ENCODE results near the gene LBH. TPM values are rescaled to one million over a fixed set of nuclear protein-coding genes. Genes with fewer than 3 reads are reported as not detected.

LBH gene
- total RNA-seq, 1 donor from 2014 or later = 74.7 TPM

DNA sequence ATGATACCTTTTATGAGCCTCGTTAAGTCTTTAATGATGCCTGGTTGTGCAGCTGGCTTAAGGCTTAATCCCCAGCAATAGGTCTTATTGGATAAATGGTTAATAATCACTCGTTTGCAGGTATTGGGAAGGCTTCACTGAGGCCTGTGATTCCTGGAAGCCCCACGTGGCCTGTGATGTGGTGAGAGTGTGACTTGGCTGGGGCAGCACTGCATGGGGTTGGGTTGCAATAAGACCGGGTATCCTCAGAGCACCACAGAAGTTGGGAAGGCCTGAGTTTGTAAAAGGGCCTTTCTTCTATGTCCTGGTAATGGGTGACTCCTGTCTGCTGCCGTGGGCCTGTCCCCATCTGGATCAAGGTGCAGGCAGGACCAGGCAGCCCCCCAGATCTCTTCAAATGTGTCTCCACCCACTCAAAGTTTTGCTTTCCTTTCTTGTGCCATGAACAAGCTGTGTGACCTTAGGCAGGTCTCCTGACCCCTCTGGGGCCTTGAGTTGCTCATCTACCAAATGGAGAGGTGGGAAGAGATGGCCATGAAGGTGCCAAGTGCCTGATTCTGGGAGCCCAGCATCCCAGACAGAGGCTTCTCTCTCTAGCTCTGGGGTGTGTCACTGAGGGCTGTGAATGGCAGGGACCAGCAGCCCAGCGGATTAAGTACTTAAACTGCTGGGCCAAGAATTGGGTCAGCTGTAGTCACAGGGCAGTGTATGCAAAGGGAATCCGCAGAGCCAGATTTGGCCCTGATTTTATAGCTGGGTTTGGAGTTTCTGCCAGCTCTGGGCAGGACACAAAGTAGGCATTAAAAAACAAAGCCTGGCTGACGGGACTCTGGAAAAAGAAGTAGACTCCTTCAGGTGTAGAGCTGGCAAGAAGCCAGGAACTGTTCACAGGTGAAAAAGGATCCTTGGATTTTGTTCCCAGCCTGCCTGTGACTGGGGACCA, 24.4 kb downstream of the LBH start:
- H3K4me1 Mint-ChIP-seq (ENCODE audit: unreplicated experiment) = peaks cover 23% of the 10 kb centered on the region

DNA sequence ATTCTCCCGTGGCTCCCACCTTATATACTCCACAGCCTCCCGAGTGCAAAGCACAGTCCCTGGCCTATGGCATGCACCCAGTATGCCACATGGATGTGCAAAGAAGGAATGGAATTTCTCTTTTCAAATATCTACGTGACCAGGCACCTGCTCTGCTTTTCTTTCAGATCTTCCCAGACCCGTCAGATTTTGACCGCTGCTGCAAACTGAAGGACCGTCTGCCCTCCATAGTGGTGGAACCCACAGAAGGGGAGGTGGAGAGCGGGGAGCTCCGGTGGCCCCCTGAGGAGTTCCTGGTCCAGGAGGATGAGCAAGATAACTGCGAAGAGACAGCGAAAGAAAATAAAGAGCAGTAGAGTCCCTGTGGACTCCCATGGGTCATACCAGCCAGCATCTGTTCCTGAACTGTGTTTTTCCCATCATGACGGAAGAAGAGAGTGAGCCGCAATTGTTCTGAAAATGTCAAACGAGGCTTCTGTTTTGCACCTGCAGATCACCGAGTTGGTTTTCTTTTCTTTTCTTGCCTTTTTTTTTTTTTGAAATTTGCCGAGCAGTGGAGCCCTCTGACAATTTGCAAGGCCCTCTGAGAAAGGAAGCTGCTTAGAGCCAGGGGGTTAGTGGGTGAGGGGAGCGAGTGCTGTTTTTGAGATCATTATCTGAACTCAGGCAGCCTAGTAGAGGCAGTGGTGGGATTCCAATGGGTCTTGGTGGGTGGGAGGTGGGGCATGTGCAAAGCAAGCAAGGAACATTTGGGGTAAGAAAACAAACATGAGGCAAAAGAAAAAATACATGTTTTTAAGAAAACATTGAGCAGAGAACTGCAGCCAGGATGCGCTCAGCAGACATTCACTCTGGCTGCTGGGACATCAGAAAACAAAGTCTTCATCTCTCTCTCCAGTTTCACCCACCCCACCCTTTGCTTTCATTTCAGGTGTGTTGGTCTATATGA, 26.2 kb downstream of the LBH start:
- H3K27me3 Mint-ChIP-seq (ENCODE audit: unreplicated experiment) = no peaks in the 10 kb centered on the region
- H3K9me3 Mint-ChIP-seq (ENCODE audit: unreplicated experiment) = peaks cover under 1% of the 10 kb centered on the region

More for the DNA sequence above, 24.4 kb downstream of the LBH start:
- peaks cover 35% of the 10 kb centered on the region for H3K36me3 Mint-ChIP-seq (ENCODE audit: unreplicated experiment)
- no peaks in the 10 kb centered on the region for H3K9me3 Mint-ChIP-seq (ENCODE audit: unreplicated experiment)
- H3K27me3 Mint-ChIP-seq (ENCODE audit: unreplicated experiment) = no peaks in the 10 kb centered on the region
- H3K27ac Mint-ChIP-seq (ENCODE audit: unreplicated experiment) = no peak overlapping the region
- no peak for TF ChIP-seq CTCF (IDR thresholded peaks at IDR 0.05)
- no peak overlapping the region for H3K4me3 Mint-ChIP-seq (ENCODE audit: unreplicated experiment)
- DNase-seq (ENCODE audit: extremely low spot score, unreplicated experiment) = no peak

DNA sequence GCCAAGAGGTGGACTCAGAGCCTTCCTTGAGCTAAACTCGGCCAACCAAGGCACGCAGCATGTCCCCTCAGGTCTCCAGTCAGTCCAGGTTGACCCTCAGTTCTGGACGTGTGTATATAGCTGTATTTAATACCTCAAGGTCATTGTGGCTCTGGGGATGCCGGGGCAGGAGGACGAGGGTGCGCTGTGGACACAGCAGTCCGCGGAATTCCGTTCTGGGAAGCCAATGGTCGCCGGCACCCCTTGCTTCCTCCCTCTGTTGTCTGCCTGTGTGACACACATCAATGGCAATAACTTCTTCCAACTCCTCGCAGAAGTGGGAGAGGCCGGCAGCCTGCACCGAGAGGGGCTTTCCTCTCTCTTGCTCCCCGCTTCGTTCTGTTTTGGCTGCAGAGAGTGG, 27.7 kb downstream of the LBH start:
- no peaks in the 10 kb centered on the region for H3K4me1 Mint-ChIP-seq (ENCODE audit: unreplicated experiment)
- H3K9me3 Mint-ChIP-seq (ENCODE audit: unreplicated experiment) = peaks cover 3% of the 10 kb centered on the region
- DNase-seq (ENCODE audit: extremely low spot score, unreplicated experiment) = no peak
- peaks cover 38% of the 10 kb centered on the region for H3K36me3 Mint-ChIP-seq (ENCODE audit: unreplicated experiment)
- no peaks in the 10 kb centered on the region for H3K27me3 Mint-ChIP-seq (ENCODE audit: unreplicated experiment)
- no peak overlapping the region for H3K27ac Mint-ChIP-seq (ENCODE audit: unreplicated experiment)
- H3K4me3 Mint-ChIP-seq (ENCODE audit: unreplicated experiment) = no peak overlapping the region
- no peak for TF ChIP-seq CTCF (IDR thresholded peaks at IDR 0.05)

More for the DNA sequence above, 26.2 kb downstream of the LBH start:
- Mint-ChIP-seq H3K4me3 (ENCODE audit: unreplicated experiment) (no peak overlapping the region), H3K4me1 (ENCODE audit: unreplicated experiment) (peaks cover 13% of the 10 kb centered on the region), H3K36me3 (ENCODE audit: unreplicated experiment) (peaks cover 38% of the 10 kb centered on the region), H3K27ac (ENCODE audit: unreplicated experiment) (no peak overlapping the region)
- no peak for TF ChIP-seq CTCF (IDR thresholded peaks at IDR 0.05)
- no peak for DNase-seq (ENCODE audit: extremely low spot score, unreplicated experiment)

DNA sequence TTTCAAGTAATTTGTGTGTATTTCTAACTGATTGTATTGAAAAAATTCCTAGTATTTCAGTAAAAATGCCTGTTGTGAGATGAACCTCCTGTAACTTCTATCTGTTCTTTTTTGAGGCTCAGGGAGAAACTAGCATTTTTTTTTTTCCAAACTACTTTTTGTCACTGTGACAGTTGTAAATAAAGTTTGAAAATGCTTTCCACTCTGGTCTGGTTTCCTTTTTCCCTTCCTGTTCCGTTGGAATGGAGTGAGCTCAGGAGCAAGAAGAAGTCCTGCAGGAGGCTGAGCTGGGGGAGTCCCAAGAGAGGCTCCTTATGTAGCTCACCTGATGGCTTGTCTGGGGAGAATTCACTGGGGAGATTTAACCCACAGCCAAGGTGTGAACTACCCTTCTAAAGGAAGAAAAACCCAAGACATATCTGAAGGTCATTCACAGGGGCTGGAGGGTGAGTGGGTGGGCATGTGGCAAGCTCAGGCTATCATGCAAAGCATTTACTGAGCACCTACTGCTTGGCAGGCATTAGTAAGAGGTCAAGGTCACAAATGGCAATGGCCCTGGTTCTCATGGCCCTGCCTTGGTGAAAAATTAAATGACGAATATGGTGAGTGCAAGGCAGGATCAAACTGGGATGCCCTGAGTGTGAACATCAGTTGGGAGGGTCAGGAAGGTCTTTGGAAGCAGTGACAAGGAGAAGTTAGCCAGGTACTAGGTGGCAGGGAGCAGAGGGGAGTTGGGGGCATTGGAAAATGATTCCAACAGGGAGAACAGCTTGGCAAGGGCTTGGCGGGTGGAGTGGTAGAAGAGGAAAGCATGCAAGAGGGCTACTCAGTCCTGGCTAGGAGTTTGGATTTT, 28.7 kb downstream of the LBH start:
- DNase-seq (ENCODE audit: extremely low spot score, unreplicated experiment) = no peak
- Mint-ChIP-seq H3K4me1 (ENCODE audit: unreplicated experiment) (no peaks in the 10 kb centered on the region), H3K36me3 (ENCODE audit: unreplicated experiment) (peaks cover 38% of the 10 kb centered on the region), H3K9me3 (ENCODE audit: unreplicated experiment) (peaks cover 6% of the 10 kb centered on the region), H3K4me3 (ENCODE audit: unreplicated experiment) (no peak overlapping the region), H3K27me3 (ENCODE audit: unreplicated experiment) (no peaks in the 10 kb centered on the region), H3K27ac (ENCODE audit: unreplicated experiment) (no peak overlapping the region)
- no peak for TF ChIP-seq CTCF (IDR thresholded peaks at IDR 0.05)

Data from osteocyte (in vitro differentiated cells).